HG03108 (cell line): ENCODE measurements around the gene PDE6C.
A peak's percentile ranks its signal among the peaks of the same experiment; 100 is the strongest.

Experiments
- ATAC-seq: cut with Tn5 transposase; IDR thresholded peaks from one replicate; pipeline ENCODE4 v1.9.1; 2021; ENCODE audit warnings: moderate library complexity; ENCODE audit not compliant: unreplicated experiment

The PDE6C gene

GRCh38 chr10:93697207-93697606, 84.9 kb downstream of the PDE6C start:
- no peak for ATAC-seq

DNA sequence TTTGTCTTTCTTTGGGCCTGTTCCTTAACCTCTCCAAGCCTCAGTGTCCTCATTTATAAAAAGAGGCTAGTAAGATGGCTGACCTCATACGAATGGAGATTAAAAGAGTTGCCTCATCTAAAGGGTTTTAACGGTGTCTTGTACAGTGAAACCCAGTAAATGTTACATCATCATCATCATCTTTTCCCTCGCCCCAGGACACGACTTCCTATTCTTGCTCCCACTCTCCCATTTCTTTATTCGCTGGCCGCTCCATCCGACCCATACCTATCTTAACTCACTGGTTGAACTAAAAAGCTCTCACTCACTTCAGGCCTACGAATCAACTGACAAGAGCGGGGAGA, 89.5 kb downstream of the PDE6C start:
- no peak for ATAC-seq

- ATAC-seq: peak; percentile 69
Observed at GRCh38 chr10:93702210-93703001, 90.1 kb downstream of the PDE6C start, which contains the start of gene FRA10AC1. TSS of gene FRA10AC1 (minus strand) at chr10:93702592. CDS start at chr10:93700106, 2,486 bp downstream.

GRCh38 chr10:93703066-93703465, 90.7 kb downstream of the PDE6C start:
- peak; percentile 24 for ATAC-seq

- ATAC-seq: no peak
Observed at GRCh38 chr10:93703841-93704240, 91.5 kb downstream of the PDE6C start.

GRCh38 chr10:93704451-93704850, 92.1 kb downstream of the PDE6C start:
- ATAC-seq: no peak

DNA sequence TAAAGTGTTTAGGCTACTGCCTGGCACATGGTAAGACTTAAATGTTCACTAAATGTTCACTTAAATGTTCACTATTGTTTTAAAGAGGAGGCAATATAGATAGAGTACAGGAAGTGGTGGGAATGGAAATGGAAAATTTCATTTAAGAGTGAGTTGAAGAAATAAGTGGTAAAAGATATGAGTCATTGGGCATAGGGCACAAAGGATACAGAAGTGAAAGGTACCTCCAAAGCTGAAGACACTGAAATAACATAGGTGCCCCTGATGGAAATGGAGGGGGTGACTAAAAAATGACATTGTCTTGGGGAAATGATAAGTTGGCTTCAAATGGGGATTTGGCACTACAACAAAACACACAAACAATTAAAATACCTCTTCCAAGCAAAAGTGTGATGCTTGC, 95.3 kb downstream of the PDE6C start:
- no peak for ATAC-seq

GRCh38 chr10:93710333-93710909, 98.1 kb downstream of the PDE6C start:
- ATAC-seq: no peak

- ATAC-seq: no peak
Observed at GRCh38 chr10:93711891-93712290, 99.6 kb downstream of the PDE6C start.

- ATAC-seq: no peak
Observed at GRCh38 chr10:93712593-93712992, 100.3 kb downstream of the PDE6C start.

GRCh38 chr10:93715345-93715744, 103.0 kb downstream of the PDE6C start:
- ATAC-seq: peak; percentile 86
